ENCODE measurements around the gene FLNA.

DNA sequence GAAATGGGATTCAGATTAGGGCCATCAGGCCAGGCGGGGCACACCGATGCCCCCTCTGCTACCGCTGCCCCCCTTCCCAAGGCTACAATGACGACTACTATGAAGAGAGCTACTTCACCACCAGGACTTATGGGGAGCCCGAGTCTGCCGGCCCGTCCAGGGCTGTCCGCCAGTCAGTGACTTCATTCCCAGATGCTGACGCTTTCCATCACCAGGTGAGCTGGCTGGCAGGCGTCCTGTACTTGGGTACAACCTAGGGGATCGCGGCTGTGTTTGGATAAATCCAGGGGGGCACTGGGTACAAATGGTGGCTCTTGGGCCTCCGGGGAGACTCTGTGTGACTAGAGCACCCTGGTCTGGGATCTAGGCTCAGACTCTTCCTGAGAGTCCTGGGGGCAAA, 5.7 kb upstream of the FLNA start:
- TF ChIP-seq, protein P1, sequence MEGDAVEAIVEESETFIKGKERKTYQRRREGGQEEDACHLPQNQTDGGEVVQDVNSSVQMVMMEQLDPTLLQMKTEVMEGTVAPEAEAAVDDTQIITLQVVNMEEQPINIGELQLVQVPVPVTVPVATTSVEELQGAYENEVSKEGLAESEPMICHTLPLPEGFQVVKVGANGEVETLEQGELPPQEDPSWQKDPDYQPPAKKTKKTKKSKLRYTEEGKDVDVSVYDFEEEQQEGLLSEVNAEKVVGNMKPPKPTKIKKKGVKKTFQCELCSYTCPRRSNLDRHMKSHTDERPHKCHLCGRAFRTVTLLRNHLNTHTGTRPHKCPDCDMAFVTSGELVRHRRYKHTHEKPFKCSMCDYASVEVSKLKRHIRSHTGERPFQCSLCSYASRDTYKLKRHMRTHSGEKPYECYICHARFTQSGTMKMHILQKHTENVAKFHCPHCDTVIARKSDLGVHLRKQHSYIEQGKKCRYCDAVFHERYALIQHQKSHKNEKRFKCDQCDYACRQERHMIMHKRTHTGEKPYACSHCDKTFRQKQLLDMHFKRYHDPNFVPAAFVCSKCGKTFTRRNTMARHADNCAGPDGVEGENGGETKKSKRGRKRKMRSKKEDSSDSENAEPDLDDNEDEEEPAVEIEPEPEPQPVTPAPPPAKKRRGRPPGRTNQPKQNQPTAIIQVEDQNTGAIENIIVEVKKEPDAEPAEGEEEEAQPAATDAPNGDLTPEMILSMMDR (IDR thresholded peaks at IDR 0.05 in 8 of 11, conservative IDR thresholded peaks at IDR 0.05 in 3 of 11): no peak
- no peak for TF ChIP-seq POLR2AphosphoS5 (IDR thresholded peaks at IDR 0.05)
